ENCODE results near the gene EP300. TPM values are rescaled to one million over a fixed set of nuclear protein-coding genes. Genes with fewer than 3 reads are reported as not detected.
A peak's percentile ranks its signal among the peaks of the same experiment; 100 is the strongest.
"Not testable (repeated sequence)": the region's sequence is repeated elsewhere in the genome, so short reads cannot be mapped to it uniquely, and the experiment has no call there.

Gene EP300
- polyA plus RNA-seq, 1 donor, result 33.3 TPM

- DNase-seq (ENCODE audit: low read depth), result no peak
These were observed 13.5 kb upstream of the EP300 start for GRCh38 chr22:41078931-41079330.

GRCh38 chr22:41085842-41086241 is 6.5 kb upstream of the EP300 start:
- DNase-seq (ENCODE audit: low read depth), result no peak

- DNase-seq (ENCODE audit: low read depth), result peak; percentile 94
These were observed 1.0 kb upstream of the EP300 start for GRCh38 chr22:41091132-41092022.

GRCh38 chr22:41092847-41093411 is 537 bp downstream of the EP300 start:
- no peak for DNase-seq (ENCODE audit: low read depth)

- DNase-seq (ENCODE audit: low read depth), result no peak
These were observed 1.7 kb downstream of the EP300 start for GRCh38 chr22:41094041-41094593.

- no peak for DNase-seq (ENCODE audit: low read depth)
These were observed 4.0 kb downstream of the EP300 start for GRCh38 chr22:41096391-41096790.

GRCh38 chr22:41096841-41097240 is 4.4 kb downstream of the EP300 start:
- no peak for DNase-seq (ENCODE audit: low read depth)

GRCh38 chr22:41099036-41099435 is 6.6 kb downstream of the EP300 start:
- DNase-seq (ENCODE audit: low read depth), result no peak

GRCh38 chr22:41106122-41106968 is 14.0 kb downstream of the EP300 start:
- DNase-seq (ENCODE audit: low read depth), result no peak

GRCh38 chr22:41106969-41107325 is 14.6 kb downstream of the EP300 start:
- DNase-seq (ENCODE audit: low read depth), result not testable (repeated sequence)

- DNase-seq (ENCODE audit: low read depth), result no peak
These were observed 18.6 kb downstream of the EP300 start for GRCh38 chr22:41110968-41111367.

GRCh38 chr22:41116342-41116741 is 23.9 kb downstream of the EP300 start:
- no peak for DNase-seq (ENCODE audit: low read depth)

GRCh38 chr22:41117127-41117965 is 25.0 kb downstream of the EP300 start:
- no peak for DNase-seq (ENCODE audit: low read depth)

- DNase-seq (ENCODE audit: low read depth), result no peak
These were observed 30.8 kb downstream of the EP300 start for GRCh38 chr22:41123151-41123550.

- DNase-seq (ENCODE audit: low read depth), result no peak
These were observed 31.7 kb downstream of the EP300 start for GRCh38 chr22:41124086-41124485.

- DNase-seq (ENCODE audit: low read depth), result no peak
These were observed 35.1 kb downstream of the EP300 start for GRCh38 chr22:41127451-41127850.

- no peak for DNase-seq (ENCODE audit: low read depth)
These were observed 36.2 kb downstream of the EP300 start for GRCh38 chr22:41128606-41129005.

GRCh38 chr22:41132550-41132949 is 40.2 kb downstream of the EP300 start:
- peak; percentile 32 for DNase-seq (ENCODE audit: low read depth)

- no peak for DNase-seq (ENCODE audit: low read depth)
These were observed 48.1 kb downstream of the EP300 start for GRCh38 chr22:41140365-41140957.

GRCh38 chr22:41145921-41146320 is 53.5 kb downstream of the EP300 start:
- DNase-seq (ENCODE audit: low read depth), result not testable (repeated sequence)

- DNase-seq (ENCODE audit: low read depth), result no peak
These were observed 54.2 kb downstream of the EP300 start for GRCh38 chr22:41146573-41146972.

All from forelimb muscle (tissue), 1 donor.